HG02943 (cell line): ENCODE data around the gene FEN1.

Source experiments
- ATAC-seq: cut with Tn5 transposase; IDR thresholded peaks from one replicate; pipeline ENCODE4 v1.9.1; 2021; ENCODE audit warnings: mild to moderate bottlenecking, low read depth, moderate library complexity; ENCODE audit not compliant: unreplicated experiment

FEN1 gene

GRCh38 chr11:61838501-61838900 is 45.8 kb downstream of the FEN1 start:
- ATAC-seq: no peak

- no peak for ATAC-seq
Observed at GRCh38 chr11:61838921-61839320, 46.2 kb downstream of the FEN1 start.

- no peak for ATAC-seq
Observed at GRCh38 chr11:61839742-61840141, 47.0 kb downstream of the FEN1 start.

GRCh38 chr11:61840371-61840770 is 47.7 kb downstream of the FEN1 start:
- no peak for ATAC-seq

- no peak for ATAC-seq
Observed at GRCh38 chr11:61841636-61842527, 49.2 kb downstream of the FEN1 start.

- ATAC-seq: no peak
Observed at GRCh38 chr11:61842528-61842820, 49.8 kb downstream of the FEN1 start.

GRCh38 chr11:61844909-61845565 is 52.3 kb downstream of the FEN1 start:
- ATAC-seq: no peak

GRCh38 chr11:61846362-61847020 is 53.8 kb downstream of the FEN1 start:
- ATAC-seq: no peak
